T-helper 2 cell treated with Interferon-gamma antibody and Interleukin-4, amounts not matched to agents 5 μg/mL and 100 μg/mL, for 36 hours (primary cell): ENCODE data around the gene TK2.
A peak's percentile ranks its signal among the peaks of the same experiment; 100 is the strongest.
"Not testable (repeated sequence)": the region's sequence is repeated elsewhere in the genome, so short reads cannot be mapped to it uniquely, and the experiment has no call there.

ENCODE experiments used
- DNase-seq: peaks from one replicate; pipeline ENCODE4 v3.0.0; 2021; ENCODE audit warnings: low spot score
- H3K27ac Mint-ChIP-seq: one replicate; pipeline ENCODE4 v1.8.0; 2021; ENCODE audit warnings: mild to moderate bottlenecking, mixed read lengths
- H3K27me3 Mint-ChIP-seq: one replicate; pipeline ENCODE4 v1.8.0; 2021; ENCODE audit warnings: low read depth, mixed read lengths
- H3K36me3 Mint-ChIP-seq: one replicate; pipeline ENCODE4 v1.8.0; 2021; ENCODE audit warnings: low read depth, mixed read lengths
- H3K4me1 Mint-ChIP-seq: one replicate; pipeline ENCODE4 v1.8.0; 2021; ENCODE audit warnings: low read depth, mixed read lengths
- H3K4me3 Mint-ChIP-seq: one replicate; pipeline ENCODE4 v1.8.0; 2022; ENCODE audit warnings: mild to moderate bottlenecking, moderate library complexity, mixed read lengths
- H3K9me3 Mint-ChIP-seq: one replicate; pipeline ENCODE4 v1.8.0; 2021; ENCODE audit warnings: mixed read lengths

Gene TK2

DNA sequence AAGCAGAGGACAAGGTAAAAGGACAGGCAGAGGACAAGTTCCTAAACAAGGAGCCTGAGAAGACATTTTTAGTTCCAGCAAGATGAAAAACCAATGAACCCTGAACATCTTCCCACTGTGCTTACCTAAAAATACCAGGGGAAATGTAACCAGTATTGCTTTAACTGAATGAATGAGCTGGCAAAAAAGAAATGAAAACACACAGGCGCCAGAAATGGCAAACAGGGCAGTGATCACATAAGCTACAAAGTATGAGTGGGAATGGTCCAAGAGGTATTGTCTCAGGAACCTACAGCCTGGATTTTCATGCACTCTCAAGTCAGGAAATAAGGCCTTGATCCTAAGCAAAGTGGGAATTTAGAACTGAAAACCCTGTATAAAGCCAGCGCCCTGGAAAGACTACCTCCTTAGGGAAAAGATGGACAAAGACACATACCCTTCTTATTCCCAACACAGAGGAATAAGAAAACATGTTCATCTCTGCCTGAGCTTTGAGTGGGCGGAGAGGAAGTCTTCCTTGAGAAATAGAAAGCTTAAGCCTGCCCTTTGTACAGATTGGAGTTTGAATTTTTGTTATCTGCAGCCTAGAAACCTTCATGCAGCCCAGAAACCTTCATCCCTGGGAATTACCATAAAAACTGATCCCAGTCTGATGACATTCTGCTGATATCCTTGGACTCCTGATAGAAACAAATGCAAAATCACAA is 31.5 kb upstream of the TK2 start:
- peaks cover 8% of the 10 kb centered on the region for H3K4me1 Mint-ChIP-seq
- peaks cover 30% of the 10 kb centered on the region for H3K27me3 Mint-ChIP-seq
- no peak for DNase-seq
- H3K9me3 Mint-ChIP-seq = no peaks in the 10 kb centered on the region
- H3K27ac Mint-ChIP-seq = no peak overlapping the region
- no peak overlapping the region for H3K4me3 Mint-ChIP-seq
- peaks cover 20% of the 10 kb centered on the region for H3K36me3 Mint-ChIP-seq

- H3K9me3 Mint-ChIP-seq = no peaks in the 10 kb centered on the region
- H3K4me1 Mint-ChIP-seq = peaks cover 8% of the 10 kb centered on the region
- peaks cover 20% of the 10 kb centered on the region for H3K36me3 Mint-ChIP-seq
- no peak overlapping the region for H3K4me3 Mint-ChIP-seq
- peaks cover 30% of the 10 kb centered on the region for H3K27me3 Mint-ChIP-seq
- no peak overlapping the region for H3K27ac Mint-ChIP-seq
- no peak for DNase-seq
Observed at GRCh38 chr16:66580605-66581209, 30.8 kb upstream of the TK2 start.

DNA sequence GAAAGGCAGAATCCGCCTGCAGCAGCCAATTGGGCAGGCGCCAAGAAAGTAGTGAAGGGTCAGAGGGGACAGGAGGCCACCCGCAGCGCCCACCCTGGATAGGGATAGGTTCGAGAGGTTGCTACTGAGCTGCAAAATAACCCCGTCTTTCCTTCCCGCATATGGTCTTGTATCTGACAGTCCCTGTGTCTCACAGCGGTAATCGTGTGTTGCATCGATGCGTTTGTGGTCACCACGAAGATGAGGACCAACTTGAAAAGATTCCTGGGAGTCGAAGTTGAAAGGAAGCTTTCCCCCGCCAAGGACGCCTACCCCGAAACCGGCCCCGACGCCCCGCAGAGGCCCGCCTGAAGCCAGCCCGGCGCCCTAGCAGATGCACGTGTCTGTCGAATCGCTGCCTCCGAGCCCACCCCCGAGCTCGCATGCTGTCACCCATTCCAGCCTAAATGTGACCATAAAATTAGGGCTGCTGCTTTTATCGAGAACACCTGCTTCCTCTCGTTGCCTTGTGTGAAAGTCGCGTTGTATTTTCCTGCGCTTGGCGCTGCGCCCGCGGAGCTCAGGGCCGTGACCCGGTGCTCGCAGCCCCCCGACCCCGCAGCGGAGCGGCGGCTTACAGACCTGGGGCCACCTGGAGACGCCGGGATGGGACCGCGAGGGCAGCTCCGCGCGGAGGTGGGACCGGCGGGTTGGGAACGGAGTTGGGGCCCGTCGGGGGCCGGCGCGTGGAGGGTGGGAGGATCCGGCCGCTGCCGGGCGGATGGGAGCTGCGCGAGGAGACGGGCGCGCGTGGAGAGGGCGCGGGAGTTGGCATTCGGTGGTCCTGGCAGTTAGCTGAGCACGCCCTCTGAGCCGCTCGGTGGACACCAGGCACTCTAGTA is 29.0 kb upstream of the TK2 start, which contains the start of gene CMTM2:
TSS of gene CMTM2 (plus strand) at position 813 of the 881 bp plus-strand sequence. CDS start 145 bp downstream, outside the sequence.
- no peaks in the 10 kb centered on the region for H3K9me3 Mint-ChIP-seq
- H3K36me3 Mint-ChIP-seq = peaks cover 25% of the 10 kb centered on the region
- H3K27ac Mint-ChIP-seq = no peak within 1 kb of the TSS
- H3K4me3 Mint-ChIP-seq = peak within 1 kb of the TSS; percentile 21
- peaks cover 10% of the 10 kb centered on the region for H3K4me1 Mint-ChIP-seq
- H3K27me3 Mint-ChIP-seq = peaks cover 30% of the 10 kb centered on the region
- DNase-seq = no peak

GRCh38 chr16:66576296-66576695 is 26.4 kb upstream of the TK2 start:
- Mint-ChIP-seq H3K4me3 (no peak overlapping the region), H3K4me1 (peaks cover 17% of the 10 kb centered on the region), H3K27me3 (peaks cover 30% of the 10 kb centered on the region), H3K36me3 (peaks cover 22% of the 10 kb centered on the region), H3K27ac (no peak overlapping the region), H3K9me3 (no peaks in the 10 kb centered on the region)
- DNase-seq = no peak

GRCh38 chr16:66575060-66575459 is 25.1 kb upstream of the TK2 start:
- Mint-ChIP-seq H3K36me3 (peaks cover 22% of the 10 kb centered on the region), H3K27me3 (peaks cover 28% of the 10 kb centered on the region), H3K9me3 (no peaks in the 10 kb centered on the region), H3K4me3 (no peak overlapping the region), H3K4me1 (peaks cover 13% of the 10 kb centered on the region), H3K27ac (no peak overlapping the region)
- no peak for DNase-seq

GRCh38 chr16:66574531-66574930 is 24.6 kb upstream of the TK2 start:
- H3K27me3 Mint-ChIP-seq = peaks cover 23% of the 10 kb centered on the region
- DNase-seq = no peak
- no peaks in the 10 kb centered on the region for H3K9me3 Mint-ChIP-seq
- H3K27ac Mint-ChIP-seq = no peak overlapping the region
- peaks cover 13% of the 10 kb centered on the region for H3K4me1 Mint-ChIP-seq
- H3K36me3 Mint-ChIP-seq = peaks cover 22% of the 10 kb centered on the region
- H3K4me3 Mint-ChIP-seq = no peak overlapping the region

GRCh38 chr16:66574081-66574480 is 24.2 kb upstream of the TK2 start:
- DNase-seq = no peak
- peaks cover 20% of the 10 kb centered on the region for H3K36me3 Mint-ChIP-seq
- no peaks in the 10 kb centered on the region for H3K9me3 Mint-ChIP-seq
- peaks cover 13% of the 10 kb centered on the region for H3K4me1 Mint-ChIP-seq
- peaks cover 21% of the 10 kb centered on the region for H3K27me3 Mint-ChIP-seq
- H3K27ac Mint-ChIP-seq = no peak overlapping the region
- no peak overlapping the region for H3K4me3 Mint-ChIP-seq

GRCh38 chr16:66572356-66572755 is 22.4 kb upstream of the TK2 start:
- Mint-ChIP-seq H3K27ac (no peak overlapping the region), H3K36me3 (peaks cover 19% of the 10 kb centered on the region), H3K4me1 (peaks cover 16% of the 10 kb centered on the region), H3K4me3 (no peak overlapping the region), H3K27me3 (peaks cover 4% of the 10 kb centered on the region), H3K9me3 (no peaks in the 10 kb centered on the region)
- DNase-seq = no peak

GRCh38 chr16:66569827-66570405 is 20.0 kb upstream of the TK2 start:
- no peak for DNase-seq
- Mint-ChIP-seq H3K4me3 (no peak overlapping the region), H3K4me1 (peaks cover 17% of the 10 kb centered on the region), H3K27me3 (no peaks in the 10 kb centered on the region), H3K27ac (no peak overlapping the region), H3K9me3 (no peaks in the 10 kb centered on the region), H3K36me3 (peaks cover 36% of the 10 kb centered on the region)

DNA sequence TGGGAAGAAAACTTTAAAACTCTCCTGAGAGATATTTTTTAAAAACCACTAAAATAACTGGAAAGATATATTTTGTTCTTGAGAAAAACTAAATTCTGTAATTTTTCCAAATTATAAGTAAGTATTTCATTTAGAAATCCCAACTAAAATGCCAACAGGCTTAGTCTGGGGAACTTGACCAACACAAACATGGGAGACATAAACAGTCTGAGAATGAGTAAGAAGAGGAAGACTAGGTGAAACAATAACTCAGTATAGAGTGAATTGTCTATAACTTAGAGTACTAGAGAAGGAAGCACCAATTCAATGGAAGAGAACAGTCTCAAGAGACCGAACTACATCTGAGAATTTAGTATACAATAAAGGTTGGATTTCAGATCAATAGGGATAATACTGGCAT is 19.2 kb upstream of the TK2 start:
- no peak for DNase-seq
- H3K27ac Mint-ChIP-seq = no peak overlapping the region
- peaks cover 35% of the 10 kb centered on the region for H3K36me3 Mint-ChIP-seq
- H3K4me3 Mint-ChIP-seq = no peak overlapping the region
- H3K27me3 Mint-ChIP-seq = no peaks in the 10 kb centered on the region
- H3K9me3 Mint-ChIP-seq = no peaks in the 10 kb centered on the region
- peaks cover 17% of the 10 kb centered on the region for H3K4me1 Mint-ChIP-seq

DNA sequence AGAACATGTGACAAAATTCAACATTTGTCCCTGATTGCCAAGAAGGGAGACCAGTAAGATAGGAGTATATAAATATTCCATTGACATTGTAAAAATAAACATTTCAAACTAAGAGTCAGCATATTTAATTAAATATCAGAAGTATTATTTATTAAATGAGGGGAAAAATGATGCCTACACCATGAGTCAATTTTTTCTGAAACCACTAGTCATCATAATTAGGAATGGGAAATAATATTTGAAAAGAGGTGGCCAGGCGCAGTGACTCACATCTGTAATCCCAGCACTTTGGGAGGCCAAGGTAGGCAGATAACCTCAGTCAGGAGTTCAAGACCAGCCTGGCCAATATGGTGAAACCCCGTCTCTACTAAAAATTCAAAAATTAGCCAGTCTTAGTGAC is 18.4 kb upstream of the TK2 start:
- H3K4me1 Mint-ChIP-seq = peaks cover 24% of the 10 kb centered on the region
- H3K36me3 Mint-ChIP-seq = peaks cover 41% of the 10 kb centered on the region
- DNase-seq = no peak
- no peaks in the 10 kb centered on the region for H3K27me3 Mint-ChIP-seq
- no peak overlapping the region for H3K27ac Mint-ChIP-seq
- H3K4me3 Mint-ChIP-seq = no peak overlapping the region
- no peaks in the 10 kb centered on the region for H3K9me3 Mint-ChIP-seq

DNA sequence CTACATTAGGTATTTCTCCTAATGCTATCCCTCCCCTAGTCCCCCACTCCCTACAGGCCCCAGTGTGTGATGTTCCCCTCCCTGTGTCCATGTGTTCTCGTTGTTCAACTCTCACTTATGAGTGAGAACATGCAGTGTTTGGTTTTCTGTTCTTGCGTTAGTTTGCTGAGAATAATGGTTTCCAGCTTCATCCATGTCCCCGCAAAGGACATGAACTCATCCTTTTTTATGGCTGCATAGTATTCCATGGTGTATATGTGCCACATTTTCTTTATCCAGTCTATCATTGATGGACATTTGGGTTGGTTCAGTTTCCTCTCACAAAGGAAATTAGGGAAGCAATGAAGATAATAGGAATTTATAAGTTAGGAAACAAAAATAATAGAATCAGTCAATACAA is 17.3 kb upstream of the TK2 start:
- Mint-ChIP-seq H3K4me1 (peaks cover 28% of the 10 kb centered on the region), H3K36me3 (peaks cover 46% of the 10 kb centered on the region)
- not testable (repeated sequence) for H3K9me3 Mint-ChIP-seq, H3K4me3 Mint-ChIP-seq, H3K27ac Mint-ChIP-seq, DNase-seq, H3K27me3 Mint-ChIP-seq

DNA sequence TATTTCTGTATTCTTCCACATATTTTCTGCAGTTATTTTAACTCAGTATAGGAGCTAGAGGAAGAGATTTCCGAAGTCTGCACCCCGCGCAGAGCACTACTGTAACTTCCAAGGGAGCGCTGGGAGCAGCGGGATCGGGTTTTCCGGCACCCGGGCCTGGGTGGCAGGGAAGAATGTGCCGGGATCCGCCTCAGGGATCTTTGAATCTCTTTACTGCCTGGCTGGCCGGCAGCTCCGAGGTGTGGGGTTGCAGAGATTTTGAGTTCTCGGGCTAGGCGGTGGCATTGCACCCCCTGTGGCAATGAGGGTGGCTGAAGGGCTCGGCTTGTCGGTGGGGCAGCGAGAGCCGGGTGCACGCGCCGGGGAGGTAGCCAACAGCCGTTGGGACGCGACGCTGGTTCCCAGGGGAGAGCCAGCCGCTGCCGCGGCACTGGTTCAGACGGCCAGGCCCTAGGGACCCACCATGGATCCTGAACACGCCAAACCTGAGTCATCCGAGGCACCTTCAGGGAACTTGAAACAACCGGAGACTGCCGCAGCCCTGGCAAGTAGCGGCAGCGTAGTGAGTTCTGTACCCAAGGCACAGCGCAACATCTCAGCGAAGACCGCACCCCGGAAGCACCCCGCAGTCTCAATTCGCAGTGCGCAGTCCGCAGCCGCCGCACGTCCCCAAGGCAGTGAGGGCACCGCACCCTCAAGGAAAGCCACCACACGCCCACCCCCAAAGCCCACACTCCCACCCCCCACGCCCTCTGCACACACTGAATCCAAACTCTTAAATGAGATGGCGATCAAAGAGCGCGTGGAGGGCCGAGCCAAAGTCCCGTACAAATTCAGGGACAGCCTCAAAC is 16.4 kb upstream of the TK2 start, which contains the start of gene CMTM1:
TSS of gene CMTM1 (plus strand) at position 389 of the 851 bp plus-strand sequence. CDS start at position 464, 75 bp downstream.
- H3K4me3 Mint-ChIP-seq = no peak within 1 kb of the TSS
- no peak within 1 kb of the TSS for H3K27ac Mint-ChIP-seq
- H3K9me3 Mint-ChIP-seq = no peaks in the 10 kb centered on the region
- H3K4me1 Mint-ChIP-seq = peaks cover 35% of the 10 kb centered on the region
- H3K36me3 Mint-ChIP-seq = peaks cover 50% of the 10 kb centered on the region
- DNase-seq = no peak
- H3K27me3 Mint-ChIP-seq = no peaks in the 10 kb centered on the region
